Stimulated activated CD4-positive, alpha-beta T cell treated with anti-CD3 and anti-CD28 coated beads, Interleukin-4, amount 100 ng/mL, for 48 hours (primary cell): ENCODE data around the gene ELF2.
"Not testable (repeated sequence)": the region's sequence is repeated elsewhere in the genome, so short reads cannot be mapped to it uniquely, and the experiment has no call there.

Experiments used
- DNase-seq, 2 donors: peaks; one replicate each; pipeline ENCODE4 v3.0.0-alpha.2; 2020; ENCODE audit warnings: low read depth in 2 of 2

ELF2 gene

DNA sequence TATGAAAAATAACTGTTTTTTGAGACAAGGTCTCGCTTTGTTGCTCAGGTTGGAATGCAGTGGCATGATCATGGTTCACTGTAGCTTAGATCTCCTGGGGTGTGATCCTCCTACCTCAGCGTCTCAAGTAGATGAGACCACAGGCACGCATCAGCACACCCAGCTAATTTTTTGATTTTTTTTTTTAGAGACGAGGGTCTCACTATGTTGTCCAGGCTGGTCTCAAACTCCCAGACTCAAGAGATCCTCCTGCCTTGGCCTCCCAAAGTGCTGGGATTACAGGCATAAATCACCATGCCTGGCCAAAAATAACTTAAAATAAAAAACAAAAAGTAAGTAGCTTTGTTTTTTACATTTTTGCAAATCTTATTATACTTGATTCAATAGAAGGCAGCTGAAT, 98.1 kb downstream of the ELF2 start:
- DNase-seq: no peak

DNA sequence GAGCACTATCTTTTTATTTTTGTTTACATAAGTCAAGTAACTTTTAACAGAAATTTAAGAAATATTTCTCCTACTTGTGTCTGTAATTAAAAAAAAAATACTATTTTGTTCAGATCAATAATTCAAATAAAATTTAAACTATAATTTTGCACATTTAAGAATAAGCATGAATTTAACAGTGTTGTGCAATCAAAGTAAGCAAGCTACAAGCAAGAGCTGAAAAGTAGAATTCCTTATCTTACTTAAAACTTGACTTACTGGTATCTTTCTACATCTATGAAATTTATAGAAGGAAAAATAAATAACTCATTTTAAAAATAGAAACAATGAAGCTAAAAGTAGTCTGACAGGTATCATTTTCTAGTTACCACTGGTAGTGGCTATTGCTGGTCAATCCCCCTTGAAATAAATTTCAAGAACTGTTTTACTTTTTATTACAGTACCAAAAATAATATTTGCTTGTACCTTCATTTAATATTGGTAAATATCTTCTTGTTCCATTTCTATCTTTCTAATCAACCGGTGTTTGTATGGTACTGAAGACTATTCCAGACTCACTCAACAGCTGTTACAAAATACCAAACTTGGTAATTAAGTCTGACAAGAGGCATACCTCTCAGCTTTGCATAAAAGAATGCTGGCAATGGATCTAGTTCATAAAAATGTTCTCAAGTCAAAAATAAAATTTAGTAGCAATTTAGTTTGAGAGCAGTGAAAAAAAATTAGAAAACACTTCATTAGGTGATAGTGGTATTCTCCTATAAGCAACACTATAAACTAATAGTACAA, 99.3 kb downstream of the ELF2 start:
- DNase-seq: no peak

DNA sequence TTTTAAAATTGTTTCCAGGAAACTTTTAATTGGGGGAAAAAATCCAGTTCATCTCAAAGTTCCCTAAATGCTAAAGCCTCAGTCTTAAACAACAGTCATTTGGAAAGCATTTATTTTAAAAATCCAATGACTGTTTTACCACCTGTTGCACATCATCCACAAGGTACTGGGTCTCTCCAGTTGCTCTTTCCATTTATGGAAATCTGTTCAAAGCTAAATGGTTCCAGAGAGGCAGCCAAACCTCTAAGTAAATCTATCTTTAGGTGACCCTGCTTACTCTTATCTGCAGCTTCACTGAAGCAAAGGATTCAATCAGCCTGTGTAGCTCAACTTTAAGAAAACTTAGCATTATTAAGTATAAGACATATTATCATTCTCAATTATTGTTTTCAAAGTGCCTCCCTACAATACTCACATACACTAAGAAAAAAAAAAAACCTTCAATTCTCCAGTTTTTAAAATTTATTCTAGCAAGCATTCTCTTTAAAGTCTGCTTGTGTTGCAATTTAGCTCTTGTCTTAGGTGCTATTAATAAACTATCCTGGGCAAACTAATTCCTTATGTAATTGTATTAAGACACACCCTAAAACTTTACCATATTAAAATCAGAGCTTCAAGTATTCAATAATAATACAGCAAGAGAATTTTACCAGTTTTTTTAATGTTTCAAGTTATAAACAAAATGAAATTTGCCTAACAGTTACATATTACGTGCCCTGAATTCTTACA, 100.8 kb downstream of the ELF2 start:
- no peak for DNase-seq

DNA sequence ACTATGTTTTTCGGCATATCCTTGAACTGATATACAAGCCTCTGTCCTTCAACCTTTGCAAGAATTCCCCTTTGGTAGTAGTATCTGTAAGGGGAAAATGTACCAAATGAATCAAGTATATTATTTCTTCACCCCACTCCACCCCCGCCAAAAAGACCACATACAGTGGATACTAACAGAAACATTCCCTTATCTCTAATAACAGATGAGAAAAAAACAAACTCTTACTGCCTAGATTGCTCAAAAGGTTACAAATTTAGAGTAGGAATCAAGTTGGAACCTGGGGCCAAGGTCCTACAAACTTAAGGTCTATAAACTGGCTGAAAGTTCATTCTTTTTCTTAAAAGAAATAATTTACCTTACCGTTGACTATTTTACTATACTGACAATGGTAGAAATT, 116.4 kb downstream of the ELF2 start:
- DNase-seq: no peak

DNA sequence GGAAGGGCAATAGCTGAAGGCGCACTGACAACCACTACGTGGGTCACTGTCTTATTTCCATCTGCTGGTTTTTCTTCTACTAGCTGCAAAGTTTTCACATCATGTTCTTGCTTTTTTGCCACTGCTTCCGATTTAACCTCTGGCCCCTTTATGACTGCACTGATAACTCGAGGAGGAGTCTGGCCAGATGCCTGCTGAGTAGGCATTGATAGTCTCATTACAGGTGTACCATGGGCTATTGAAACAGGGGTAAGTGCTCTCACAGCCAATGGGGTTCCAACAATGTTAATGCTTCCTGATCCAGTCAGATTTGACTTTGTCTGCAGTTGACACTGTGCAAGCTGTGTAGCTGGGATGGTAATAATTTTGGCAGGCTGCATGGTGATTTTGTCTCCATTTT, 118.0 kb downstream of the ELF2 start:
- not testable (repeated sequence) for DNase-seq

DNA sequence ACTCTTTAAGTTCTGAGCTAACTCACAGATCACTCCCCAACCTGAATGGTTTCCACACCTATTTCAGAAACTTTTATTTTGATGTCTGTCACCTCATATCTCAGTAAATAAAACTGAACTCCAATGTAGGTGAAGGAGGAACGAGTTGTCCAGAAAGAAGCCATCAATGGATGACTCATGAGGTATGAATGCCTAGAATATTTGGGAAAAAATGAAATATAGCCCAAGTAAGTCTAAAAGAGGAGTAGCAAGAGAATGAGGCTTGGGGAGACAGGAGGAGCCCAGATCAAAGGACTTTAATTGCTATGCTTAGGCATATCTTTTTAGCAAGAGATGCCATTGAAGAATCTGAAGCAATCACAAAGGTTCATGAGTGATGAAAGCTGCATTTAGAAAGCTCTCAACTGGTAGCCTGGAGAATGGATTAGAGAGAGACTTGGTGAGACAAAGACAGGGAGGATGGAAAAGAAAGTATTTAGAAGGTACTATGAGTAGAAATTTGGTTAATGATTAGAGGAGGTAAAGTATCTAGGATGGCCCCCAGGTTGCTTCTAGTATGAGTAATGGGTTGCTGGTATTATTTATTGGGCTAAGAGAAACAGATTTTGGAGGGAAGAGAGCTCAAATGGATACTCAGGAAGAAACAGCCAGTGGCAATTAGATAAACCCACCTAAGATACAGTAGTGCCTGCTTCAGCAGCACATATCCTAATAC, 122.1 kb downstream of the ELF2 start:
- DNase-seq: no peak

DNA sequence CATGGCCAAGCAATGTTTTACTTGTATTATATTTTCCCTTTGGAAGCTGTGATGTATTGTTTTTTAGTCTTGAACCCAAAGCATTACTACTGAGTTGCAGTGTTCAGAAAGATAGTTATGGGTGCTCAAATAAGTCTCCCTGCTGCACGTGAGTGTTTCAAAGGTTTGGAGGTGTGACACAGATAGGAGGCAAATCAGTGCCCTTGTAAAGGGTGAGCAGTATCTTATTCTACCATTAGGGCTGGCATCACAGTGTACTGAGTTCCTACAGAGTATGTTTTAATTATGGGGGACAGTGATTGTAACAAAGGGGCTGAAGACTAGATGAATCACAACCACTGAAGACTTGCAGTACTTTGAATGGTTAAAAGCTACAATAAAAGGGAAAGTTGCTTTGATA, 123.1 kb downstream of the ELF2 start:
- no peak for DNase-seq

DNA sequence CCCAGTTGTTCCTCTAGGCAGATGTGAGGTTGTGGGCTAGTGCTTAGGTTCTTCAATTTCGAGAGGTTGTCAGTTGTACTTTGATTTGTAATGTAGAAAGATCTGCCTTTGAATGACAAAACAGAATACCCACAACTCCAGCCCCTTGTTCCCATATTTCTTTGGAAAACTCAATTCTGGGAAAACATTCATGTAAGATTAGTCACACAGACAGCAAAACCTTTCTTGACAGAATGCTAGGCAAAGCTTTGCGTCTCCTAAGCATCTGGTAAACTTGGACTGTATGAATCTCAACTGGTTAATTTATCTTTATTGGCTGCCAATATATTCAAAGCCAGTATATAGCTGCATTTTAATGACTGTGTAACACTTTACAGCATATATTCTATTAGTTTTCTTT, 126.6 kb downstream of the ELF2 start:
- no peak for DNase-seq

DNA sequence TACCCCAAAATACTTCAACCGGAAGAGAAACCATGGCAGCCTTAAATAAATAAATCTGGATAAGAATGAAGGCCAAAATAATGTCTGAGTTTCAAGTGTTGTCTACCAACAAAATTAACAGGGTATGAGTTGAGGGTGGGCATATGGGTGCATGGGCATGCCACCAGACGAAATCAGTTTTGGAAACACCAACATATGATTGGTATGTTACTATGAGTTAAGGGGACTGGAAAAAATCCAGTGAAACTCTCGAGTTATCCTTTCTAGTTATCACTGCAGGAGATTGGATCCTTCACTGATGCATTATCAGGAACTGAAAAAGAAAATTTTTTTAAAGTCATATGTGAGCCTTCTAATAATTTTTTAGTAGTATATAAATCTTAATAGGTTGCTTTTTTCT, 129.0 kb downstream of the ELF2 start:
- DNase-seq: no peak

DNA sequence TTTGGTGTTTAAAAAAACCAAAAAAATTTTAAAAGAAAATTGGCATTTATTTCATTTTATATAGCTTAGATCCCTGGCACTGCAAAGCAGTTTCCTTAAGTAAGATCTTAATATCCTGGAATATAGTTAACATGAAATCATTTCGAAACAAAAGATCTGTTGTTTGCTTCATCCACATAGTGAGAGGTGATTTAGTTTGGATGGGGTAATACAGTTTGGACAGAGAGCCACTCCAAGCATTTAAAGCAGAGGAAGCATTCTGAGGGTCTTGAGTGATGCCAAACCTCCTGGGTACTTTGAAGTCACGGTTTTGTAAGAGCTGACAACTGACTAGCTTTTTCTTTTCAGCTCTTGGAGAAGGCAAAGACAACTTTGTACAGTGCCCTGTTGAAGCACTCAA, 132.7 kb downstream of the ELF2 start:
- no peak for DNase-seq

DNA sequence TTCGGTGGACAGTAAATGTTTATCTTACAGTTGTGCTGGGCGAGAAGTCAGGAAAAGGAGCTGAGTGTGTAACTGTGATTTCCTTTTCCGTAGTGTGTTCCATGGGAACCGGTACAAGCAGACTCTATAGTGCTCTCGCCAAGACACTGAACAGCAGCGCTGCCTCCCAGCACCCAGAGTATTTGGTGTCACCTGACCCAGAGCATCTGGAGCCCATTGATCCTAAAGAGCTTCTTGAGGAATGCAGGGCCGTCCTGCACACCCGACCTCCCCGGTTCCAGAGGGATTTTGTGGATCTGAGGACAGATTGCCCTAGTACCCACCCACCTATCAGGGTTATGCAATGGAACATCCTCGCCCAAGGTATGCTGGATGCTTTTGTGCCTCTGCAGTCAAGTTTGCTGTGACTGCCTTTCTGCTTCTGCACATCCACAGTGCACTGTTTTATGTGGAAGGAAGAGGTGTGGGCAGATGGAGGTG, 134.0 kb downstream of the ELF2 start:
- no peak for DNase-seq

DNA sequence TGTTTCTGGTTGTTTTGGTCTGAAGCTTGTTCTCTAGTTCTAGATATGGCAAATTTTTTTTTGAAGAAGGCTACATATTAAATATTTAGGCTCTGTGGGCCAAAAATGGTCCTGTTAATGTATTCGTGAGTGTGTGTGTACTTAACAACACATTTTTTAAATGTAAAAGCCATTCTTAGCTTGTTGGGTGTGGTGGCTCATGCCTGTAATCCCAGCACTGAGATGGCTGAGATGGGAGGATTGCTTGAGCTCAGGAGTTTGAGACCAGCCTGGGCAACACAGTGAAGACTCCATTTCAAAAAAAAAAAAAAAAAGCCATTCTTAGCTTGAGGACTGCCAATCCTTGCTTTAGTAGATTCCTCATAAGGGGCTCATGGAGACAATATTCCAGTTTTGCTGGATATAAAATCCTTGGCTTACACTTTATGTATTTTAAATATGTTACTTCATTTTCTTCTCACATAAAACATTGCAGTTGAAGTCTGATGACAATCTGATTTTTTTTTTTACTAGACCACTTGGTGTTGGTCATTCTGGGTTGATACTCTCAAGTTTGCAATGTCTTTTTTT, 138.1 kb downstream of the ELF2 start:
- DNase-seq: no peak

DNA sequence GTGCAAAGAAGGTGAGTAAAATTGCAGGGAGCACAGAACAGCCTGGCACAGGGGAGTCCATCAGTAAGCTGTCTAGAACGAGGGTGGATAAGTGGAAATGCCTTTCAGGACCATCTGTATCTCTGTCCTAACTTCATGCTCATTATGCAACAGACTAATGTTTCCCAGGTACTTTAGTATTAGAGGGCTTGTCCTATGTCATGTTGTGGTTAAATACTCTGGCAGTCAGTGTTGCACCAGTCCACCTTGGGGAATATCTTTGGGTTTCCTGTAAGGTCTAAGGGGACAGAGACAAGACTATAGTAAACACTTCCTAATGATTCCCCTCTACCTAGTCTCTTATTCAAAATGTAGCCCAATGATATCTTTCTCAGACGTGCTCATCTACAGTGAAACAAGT, 140.1 kb downstream of the ELF2 start:
- no peak for DNase-seq

DNA sequence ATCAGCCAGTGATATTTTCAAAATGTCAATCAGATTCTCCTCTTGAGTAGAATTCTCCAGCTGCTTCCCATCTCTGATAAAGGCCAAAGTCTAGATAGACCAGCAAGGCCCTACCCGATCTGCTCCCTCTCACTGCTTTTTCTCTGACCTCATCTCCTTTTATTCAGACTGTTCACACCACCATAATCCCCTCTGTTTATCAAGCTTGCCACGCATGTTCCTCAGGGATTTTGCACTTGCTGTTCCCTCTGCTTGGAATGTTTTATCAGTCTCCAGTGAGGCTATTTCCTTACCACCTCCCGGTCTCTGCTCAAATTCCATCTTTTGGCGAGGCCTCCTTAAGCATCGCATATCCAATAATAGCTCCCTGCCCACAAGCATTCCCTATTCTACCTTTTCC, 141.4 kb downstream of the ELF2 start:
- DNase-seq: no peak

DNA sequence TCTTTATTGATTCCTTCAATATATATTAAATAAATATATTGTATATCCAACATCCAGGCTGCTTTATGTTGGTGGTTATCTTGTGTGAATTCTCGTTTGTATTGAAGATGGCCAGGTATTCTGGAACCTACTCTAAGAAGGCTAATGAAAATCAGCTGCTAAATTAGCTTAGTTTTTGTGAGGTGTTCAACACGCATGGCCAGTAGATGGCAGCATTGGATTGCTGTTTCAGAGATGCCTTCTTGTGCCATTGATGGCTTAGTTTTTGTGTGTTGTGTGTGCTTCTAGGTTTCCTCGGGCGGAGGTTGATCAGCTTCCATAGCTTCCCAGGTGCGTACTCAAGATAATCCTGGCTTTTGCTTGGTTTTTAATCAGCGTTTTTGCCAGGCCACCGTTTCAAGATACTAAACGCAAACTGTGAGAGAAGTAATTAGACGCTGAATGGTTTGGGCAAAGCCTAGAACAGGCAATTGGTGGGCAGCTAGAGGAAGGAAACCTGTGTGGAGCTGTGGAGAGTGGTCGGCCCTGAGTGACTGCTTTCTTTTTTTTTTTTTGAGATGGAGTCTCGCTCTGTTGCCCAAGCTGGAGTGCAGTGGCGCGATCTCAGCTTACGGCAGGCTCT, 146.3 kb downstream of the ELF2 start:
- peak; percentile 41 to 47 for DNase-seq

DNA sequence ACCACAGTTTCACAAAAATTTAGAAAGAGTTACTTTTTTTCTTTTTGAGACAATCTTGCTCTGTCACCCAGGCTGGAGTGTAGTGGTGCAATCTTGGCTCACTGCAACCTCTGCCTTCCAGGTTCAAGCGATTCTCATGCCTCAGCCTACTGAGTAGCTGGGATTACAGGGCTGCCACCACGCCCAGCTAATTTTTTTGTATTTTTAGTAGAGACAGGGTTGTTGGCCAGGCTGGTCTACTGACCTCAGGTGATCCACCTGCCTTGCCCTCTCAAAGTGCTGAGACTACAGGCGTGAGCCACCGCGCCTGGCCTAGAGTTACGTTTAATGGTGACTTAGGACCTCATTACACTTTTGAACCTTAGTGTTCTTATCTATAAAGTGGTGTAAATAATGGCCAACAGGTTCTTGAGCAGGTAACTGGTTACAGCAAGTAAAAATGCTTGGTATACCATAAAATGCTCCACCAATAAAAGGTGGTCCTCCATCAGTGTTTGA, 147.1 kb downstream of the ELF2 start:
- not testable (repeated sequence) for DNase-seq

DNA sequence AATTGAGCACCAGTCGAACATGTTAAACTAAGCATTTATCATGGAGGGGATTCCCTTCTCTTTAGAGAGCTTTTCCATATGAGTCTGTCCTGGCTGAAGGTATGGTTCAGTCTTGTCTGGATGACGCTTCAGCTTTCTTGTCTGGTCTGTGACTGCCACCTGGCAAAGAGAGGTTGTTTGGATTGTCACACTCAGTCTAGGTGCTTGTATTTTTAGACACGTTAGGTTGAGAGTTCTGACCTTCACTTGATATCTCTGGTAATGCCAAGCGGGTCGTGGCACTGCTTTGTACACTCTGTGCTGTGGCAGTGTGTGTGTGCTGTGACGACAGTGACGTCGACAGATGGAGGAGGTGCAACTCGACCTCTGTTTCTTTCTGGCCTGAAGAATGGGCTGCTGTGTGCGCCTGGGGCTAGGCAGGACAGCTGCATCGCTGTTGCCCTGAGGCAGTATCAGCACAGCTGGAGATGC, 148.8 kb downstream of the ELF2 start:
- DNase-seq: no peak

DNA sequence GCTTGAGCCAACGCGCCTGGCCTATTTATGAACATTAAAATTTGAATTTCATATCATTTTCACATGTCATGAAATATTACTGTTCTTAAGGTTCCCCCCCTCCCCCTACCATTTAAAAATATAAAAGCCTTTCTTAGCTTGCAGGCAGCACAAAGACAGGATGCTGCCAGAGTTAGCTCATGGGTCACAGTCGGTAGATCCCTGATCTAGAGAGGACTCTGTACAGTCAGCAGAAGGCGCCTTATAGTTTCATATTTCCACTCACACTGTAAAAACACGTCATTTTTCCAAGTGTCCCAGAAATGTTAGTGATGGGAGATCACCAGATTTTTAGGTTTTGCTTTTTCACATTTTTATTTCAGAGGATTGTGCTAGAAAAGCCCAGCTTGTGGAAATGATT, 149.2 kb downstream of the ELF2 start:
- DNase-seq: no peak

DNA sequence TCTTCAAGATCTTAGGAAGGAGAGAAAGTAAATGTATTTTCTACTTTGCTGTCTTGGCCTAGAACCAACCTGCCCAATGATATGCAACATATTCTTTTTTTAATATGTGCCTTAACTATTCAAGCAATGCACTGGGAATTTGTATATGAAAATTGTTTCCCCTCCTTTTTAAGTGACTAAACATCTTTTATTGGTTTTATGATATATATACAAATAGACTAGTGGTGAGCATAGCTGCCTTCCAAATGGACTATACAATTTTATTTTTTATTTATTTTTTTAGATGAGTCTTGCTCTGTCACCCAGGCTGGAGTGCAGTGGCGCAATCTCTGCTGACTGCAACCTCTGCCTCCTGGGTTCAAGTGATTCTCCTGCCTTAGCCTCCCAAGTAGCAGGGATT, 151.2 kb downstream of the ELF2 start:
- DNase-seq: no peak

DNA sequence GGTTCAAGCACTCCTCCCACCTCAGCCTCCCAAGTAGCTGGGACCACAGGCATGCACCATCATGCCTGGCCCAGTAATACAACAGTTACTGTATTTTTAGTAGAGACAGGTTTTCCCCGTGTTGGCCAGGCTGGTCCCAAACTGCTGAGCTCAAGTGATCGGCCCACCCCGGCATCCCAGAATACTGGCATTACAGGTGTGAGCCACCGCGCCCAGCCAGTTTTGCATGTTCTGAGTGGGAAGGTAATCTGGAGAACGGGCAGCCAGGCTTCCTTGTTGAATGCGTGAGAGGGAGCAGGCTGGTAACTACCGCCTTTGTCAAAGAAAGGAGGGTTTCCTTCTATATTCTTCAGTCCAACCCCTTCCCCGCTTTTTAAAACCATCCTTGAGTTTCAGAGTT, 152.3 kb downstream of the ELF2 start:
- DNase-seq: no peak

DNA sequence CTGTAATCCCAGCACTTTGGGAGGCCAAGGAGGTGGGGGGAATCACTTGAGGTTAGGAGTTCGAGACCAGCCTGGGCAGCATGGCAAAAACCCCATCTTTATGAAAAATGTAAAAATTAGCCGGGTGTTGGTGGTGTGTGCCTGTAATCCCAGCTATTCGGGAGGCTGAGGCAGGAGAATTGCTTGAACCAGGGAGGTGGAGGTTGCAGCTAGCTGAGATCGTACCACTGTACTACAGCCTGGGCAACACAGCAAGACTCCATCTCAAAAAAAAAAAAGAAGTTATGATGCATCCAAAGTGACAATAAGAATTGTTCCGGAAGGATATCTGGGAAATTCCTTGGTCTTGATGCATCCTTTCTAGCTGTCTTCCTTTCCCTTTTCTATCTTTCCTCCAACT, 154.2 kb downstream of the ELF2 start:
- DNase-seq: no peak

DNA sequence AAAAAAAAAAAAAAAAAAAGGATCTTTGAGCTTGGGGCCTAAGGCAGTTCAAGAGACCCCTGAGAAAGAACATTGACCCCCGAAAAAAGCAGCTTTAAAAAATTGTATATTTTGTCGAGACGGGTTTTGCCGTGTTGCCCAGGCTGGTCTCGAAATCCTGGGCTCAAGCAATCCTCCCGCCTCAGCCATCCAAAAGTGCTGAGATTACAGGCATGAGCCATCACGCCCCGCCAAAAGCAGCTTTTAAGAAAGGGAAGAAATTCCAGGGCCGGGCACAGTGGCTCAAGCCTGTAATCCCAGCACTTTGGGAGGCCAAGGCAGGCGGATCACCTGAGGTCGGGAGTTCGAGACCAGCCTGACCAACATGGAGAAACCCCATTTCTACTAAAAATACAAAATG, 155.9 kb downstream of the ELF2 start:
- DNase-seq: not testable (repeated sequence)
